ENCODE results near the gene H2BK1.

H2BK1 gene

GRCh38 chr7:151245360-151246101 lies 35.2 kb upstream of the H2BK1 start:
- DNase-seq (ENCODE audit: low read depth): no peak

- DNase-seq (ENCODE audit: low read depth): no peak
Observed at GRCh38 chr7:151244841-151245346, 34.6 kb upstream of the H2BK1 start.

- DNase-seq (ENCODE audit: low read depth): peak; percentile 35
Observed at GRCh38 chr7:151244196-151244840, 34.0 kb upstream of the H2BK1 start.

GRCh38 chr7:151243408-151244195 lies 33.3 kb upstream of the H2BK1 start:
- DNase-seq (ENCODE audit: low read depth): no peak

GRCh38 chr7:151243045-151243349 lies 32.7 kb upstream of the H2BK1 start:
- no peak for DNase-seq (ENCODE audit: low read depth)

- no peak for DNase-seq (ENCODE audit: low read depth)
Observed at GRCh38 chr7:151242159-151243044, 32.1 kb upstream of the H2BK1 start.

- DNase-seq (ENCODE audit: low read depth): no peak
Observed at GRCh38 chr7:151241755-151242096, 31.4 kb upstream of the H2BK1 start.

GRCh38 chr7:151240942-151241754 lies 30.9 kb upstream of the H2BK1 start:
- DNase-seq (ENCODE audit: low read depth): no peak

- DNase-seq (ENCODE audit: low read depth): no peak
Observed at GRCh38 chr7:151240536-151240935, 30.2 kb upstream of the H2BK1 start.

- DNase-seq (ENCODE audit: low read depth): no peak
Observed at GRCh38 chr7:151239837-151240459, 29.7 kb upstream of the H2BK1 start.

GRCh38 chr7:151238924-151239836 lies 28.9 kb upstream of the H2BK1 start:
- no peak for DNase-seq (ENCODE audit: low read depth)

GRCh38 chr7:151238190-151238810 lies 28.0 kb upstream of the H2BK1 start:
- no peak for DNase-seq (ENCODE audit: low read depth)

- no peak for DNase-seq (ENCODE audit: low read depth)
Observed at GRCh38 chr7:151237244-151238189, 27.2 kb upstream of the H2BK1 start.

- no peak for DNase-seq (ENCODE audit: low read depth)
Observed at GRCh38 chr7:151236406-151236805, 26.1 kb upstream of the H2BK1 start.

GRCh38 chr7:151235091-151235787 lies 25.0 kb upstream of the H2BK1 start:
- DNase-seq (ENCODE audit: low read depth): no peak

- no peak for DNase-seq (ENCODE audit: low read depth)
Observed at GRCh38 chr7:151233804-151234203, 23.5 kb upstream of the H2BK1 start.

Data from iris pigment epithelial cell (primary cell).